NK-92 (cell line): Measurements from ENCODE around the gene IFNA10.
"Not testable (repeated sequence)": the region's sequence is repeated elsewhere in the genome, so short reads cannot be mapped to it uniquely, and the experiment has no call there.

ENCODE experiments used
- DNase-seq: peaks from one replicate; lab custom pipeline; 2025; ENCODE audit not compliant: unreplicated experiment; lab: John Stamatoyannopoulos, UW

IFNA10 gene

GRCh38 chr9:21207043-21207442 is at the start of gene IFNA10:
IFNA10 (minus strand) TSS chr9:21207143; CDS start chr9:21207097, 46 bp downstream.
- not testable (repeated sequence) for DNase-seq

GRCh38 chr9:21255538-21256212 is 48.7 kb upstream of the IFNA10 start:
- DNase-seq = no peak

GRCh38 chr9:21252721-21253547 is 46.0 kb upstream of the IFNA10 start:
- no peak for DNase-seq

- DNase-seq = no peak
Measured at GRCh38 chr9:21251638-21252037, 44.7 kb upstream of the IFNA10 start.

- DNase-seq = no peak
Measured at GRCh38 chr9:21251190-21251589, 44.2 kb upstream of the IFNA10 start.

- DNase-seq = no peak
Measured at GRCh38 chr9:21244836-21245235, 37.9 kb upstream of the IFNA10 start.

- DNase-seq = no peak
Measured at GRCh38 chr9:21239911-21240310, 33.0 kb upstream of the IFNA10 start, which contains the start of gene IFNA14. IFNA14 (minus strand) TSS chr9:21240005; CDS start chr9:21239935, 70 bp downstream.

- not testable (repeated sequence) for DNase-seq
Measured at GRCh38 chr9:21236360-21236714, 29.4 kb upstream of the IFNA10 start.

- not testable (repeated sequence) for DNase-seq
Measured at GRCh38 chr9:21235468-21236359, 28.8 kb upstream of the IFNA10 start.

GRCh38 chr9:21234153-21234687 is 27.3 kb upstream of the IFNA10 start:
- DNase-seq = no peak

GRCh38 chr9:21233258-21233657 is 26.3 kb upstream of the IFNA10 start:
- no peak for DNase-seq

- DNase-seq = no peak
Measured at GRCh38 chr9:21228122-21228521, 21.2 kb upstream of the IFNA10 start, which contains the start of gene IFNA17. IFNA17 (minus strand) TSS chr9:21228222; CDS start chr9:21228173, 49 bp downstream.

- not testable (repeated sequence) for DNase-seq
Measured at GRCh38 chr9:21217211-21217610, 10.3 kb upstream of the IFNA10 start, which contains the start of gene IFNA16. IFNA16 (minus strand) TSS chr9:21217311; CDS start chr9:21217305, 6 bp downstream.

GRCh38 chr9:21213411-21214326 is 6.7 kb upstream of the IFNA10 start:
- DNase-seq = not testable (repeated sequence)

GRCh38 chr9:21212160-21212559 is 5.2 kb upstream of the IFNA10 start:
- DNase-seq = not testable (repeated sequence)

- not testable (repeated sequence) for DNase-seq
Measured at GRCh38 chr9:21210782-21211181, 3.8 kb upstream of the IFNA10 start.

- DNase-seq = no peak
Measured at GRCh38 chr9:21210311-21210710, 3.4 kb upstream of the IFNA10 start.

- DNase-seq = no peak
Measured at GRCh38 chr9:21205204-21205603, 1.7 kb downstream of the IFNA10 start.

- DNase-seq = not testable (repeated sequence)
Measured at GRCh38 chr9:21202105-21202504, 4.8 kb downstream of the IFNA10 start, which contains the start of gene IFNA7. IFNA7 (minus strand) TSS chr9:21202205; CDS start chr9:21202165, 40 bp downstream.
